ENCODE results near the gene GSG1L2.

- TF ChIP-seq CTCF (IDR thresholded peaks at IDR 0.05) = no peak
- no peak for TF ChIP-seq POLR2A (IDR thresholded peaks at IDR 0.05)
Measured at GRCh38 chr17:9814337-9814945, 7.4 kb downstream of the GSG1L2 start.
